ENCODE results near the gene BPIFB2.

The BPIFB2 gene

DNA sequence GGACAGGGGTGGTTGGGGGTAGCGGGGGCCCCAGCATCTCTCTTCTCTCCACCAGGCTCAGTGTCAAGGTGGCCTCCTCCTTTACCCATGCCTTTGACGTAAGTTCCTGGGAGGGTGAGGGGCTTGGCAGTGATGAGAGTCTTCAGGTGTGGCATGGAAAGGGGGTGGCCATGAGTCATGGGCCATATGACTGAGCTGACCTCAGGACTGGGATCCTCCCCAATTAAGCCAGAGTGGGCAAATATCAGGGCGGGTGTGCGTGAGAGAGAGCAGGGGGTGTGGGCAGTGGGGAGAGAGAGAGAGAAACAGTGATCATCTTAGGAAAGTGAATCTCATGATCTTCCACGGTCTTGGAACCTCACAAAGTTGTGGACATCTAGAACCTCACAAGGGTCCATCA is 63.7 kb downstream of the BPIFB2 start:
- DNase-seq: no peak

DNA sequence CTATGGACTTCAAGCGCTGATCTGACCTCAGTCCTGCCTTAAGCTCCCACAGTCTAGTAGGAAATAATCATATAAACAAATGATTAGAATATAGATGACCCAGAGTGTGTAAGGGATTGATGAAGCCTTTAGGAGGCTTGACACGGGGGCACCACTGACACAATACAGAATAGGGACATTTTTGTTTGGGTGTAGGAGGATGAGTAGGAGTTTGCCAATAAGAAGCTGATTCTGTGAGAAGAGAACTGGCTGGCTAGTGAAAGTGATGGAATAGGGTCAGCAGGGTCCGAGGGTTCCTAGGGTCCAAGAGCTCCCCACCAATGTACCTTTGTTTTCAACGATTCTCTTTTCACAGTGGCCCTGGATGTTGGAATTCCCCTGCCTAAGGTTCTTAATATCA is 64.9 kb downstream of the BPIFB2 start:
- no peak for DNase-seq

DNA sequence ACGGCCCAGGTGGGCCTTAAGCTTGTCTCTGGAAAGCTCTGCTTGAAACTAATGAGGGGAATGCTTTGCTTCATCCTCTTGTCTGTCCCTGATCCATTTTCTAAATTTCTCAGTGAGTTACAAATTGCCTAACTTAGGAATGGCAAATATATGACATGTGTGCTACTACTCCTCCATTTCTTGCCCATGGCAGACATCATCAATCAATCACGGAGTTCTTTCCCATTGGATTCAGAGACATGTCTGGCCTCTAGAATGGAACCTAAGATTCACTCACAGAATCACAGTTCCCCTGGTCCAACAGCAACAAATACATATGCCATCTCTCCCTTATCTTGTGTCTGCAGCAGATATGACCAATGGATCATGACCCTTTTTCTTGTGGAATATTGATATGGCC is 65.3 kb downstream of the BPIFB2 start:
- DNase-seq: no peak

Measured in T-helper 9 cell (primary cell).